PC-3 (cell line): ENCODE measurements around the gene GALNT18. TPM values are rescaled to one million over a fixed set of nuclear protein-coding genes. Genes with fewer than 3 reads are reported as not detected.

Experiments
- ATAC-seq: fragments of 200-7000 bp; cut with Tn5 transposase; 2 replicates; pipeline ENCODE4 v1.9.1; 2020; ENCODE audit warnings: mild to moderate bottlenecking, moderate library complexity
- BruUV-seq: library from RNA; stranded (reverse); fragments of 400-500 nt; replicated peaks from 2 replicates; lab custom pipeline; 2021; lab: Mats Ljungman, UMichigan
- CTCF ChIA-PET: fragments of 300-600 bp; sonication (Branson Sonifier 250); formaldehyde crosslinking; loops from one replicate; lab custom pipeline; 2022; ENCODE audit warnings: antibody characterized with exemption; lab: Charles Lee
- POLR2A ChIA-PET: fragments of 300-600 bp; sonication (Branson Sonifier 250); formaldehyde crosslinking; loops from one replicate; lab custom pipeline; 2022; ENCODE audit warnings: antibody characterized with exemption; ENCODE audit not compliant: unreplicated experiment; lab: Charles Lee
- DNase-seq: peaks from one replicate; pipeline ENCODE4 v3.0.0-alpha.2; 2015
- H2AFZ ChIP-seq: fragments of 300-600 bp; sonication (generic); 2 replicates; pipeline ENCODE4 v1.6.0; 2016; ENCODE audit warnings: antibody characterized with exemption, low read length
- H3F3A ChIP-seq: fragments of 300-600 bp; sonication (generic); one replicate; pipeline ENCODE4 v1.6.0; 2017; ENCODE audit warnings: antibody characterized with exemption, low read length, control low read depth, mild to moderate bottlenecking; ENCODE audit not compliant: unreplicated experiment
- H3K27ac ChIP-seq: fragments of 300-600 bp; sonication (generic); 2 replicates; pipeline ENCODE4 v1.5.1; 2016; ENCODE audit warnings: mild to moderate bottlenecking, low read length
- H3K27me3 ChIP-seq: fragments of 300-600 bp; sonication (generic); 2 replicates; pipeline ENCODE4 v1.6.1; 2016; ENCODE audit warnings: low read length, mixed read lengths
- H3K36me3 ChIP-seq: fragments of 300-600 bp; sonication (generic); 2 replicates; pipeline ENCODE4 v1.6.1; 2016; ENCODE audit warnings: low read depth, mixed run types, low read length, mixed read lengths
- H3K4me1 ChIP-seq: fragments of 300-600 bp; sonication (generic); 2 replicates; pipeline ENCODE4 v1.5.1; 2016; ENCODE audit warnings: low read length; ENCODE audit not compliant: insufficient read depth
- H3K4me2 ChIP-seq: fragments of 300-600 bp; sonication (generic); 2 replicates; pipeline ENCODE4 v1.6.0; 2016; ENCODE audit warnings: low read length
- H3K4me3 ChIP-seq: fragments of 300-600 bp; sonication (generic); 2 replicates; pipeline ENCODE4 v1.5.1; 2016; ENCODE audit warnings: mild to moderate bottlenecking, low read length, mixed read lengths
- H3K79me2 ChIP-seq: fragments of 300-600 bp; sonication (generic); 2 replicates; pipeline ENCODE4 v1.6.1; 2017; ENCODE audit warnings: low read length, mixed read lengths
- H3K9ac ChIP-seq: fragments of 300-600 bp; sonication (generic); 2 replicates; pipeline ENCODE4 v1.6.0; 2016; ENCODE audit warnings: mild to moderate bottlenecking, low read length
- H3K9me2 ChIP-seq: fragments of 300-600 bp; sonication (generic); replicated peaks from 2 replicates; pipeline ENCODE4 v1.6.1; 2016; ENCODE audit warnings: mixed run types, low read length, mixed read lengths
- H3K9me3 ChIP-seq: fragments of 300-600 bp; sonication (generic); 2 replicates; pipeline ENCODE4 v1.6.1; 2016; ENCODE audit warnings: low read length, mixed read lengths
- H4K20me1 ChIP-seq: fragments of 300-600 bp; sonication (generic); 2 replicates; pipeline ENCODE4 v1.6.1; 2016; ENCODE audit warnings: low read length, mixed read lengths
- EZH2 ChIP-seq: fragments of 300-600 bp; sonication (generic); IDR thresholded peaks from one replicate; pipeline ENCODE4 v1.6.1; 2017; ENCODE audit warnings: antibody characterized with exemption, mild to moderate bottlenecking, low read length; ENCODE audit not compliant: unreplicated experiment
- EZH2phosphoT487 ChIP-seq: fragments of 300-600 bp; sonication (generic); IDR thresholded peaks from 2 replicates; pipeline ENCODE4 v1.6.1; 2018; ENCODE audit warnings: mild to moderate bottlenecking, antibody characterized with exemption, low read length, borderline replicate concordance
- intact Hi-C: fragments of 100-400 bp; cut with micrococcal nuclease; formaldehyde crosslinking; loops from 2 replicates; pipeline ENCODE4 v1.9.0; 2023
- total RNA-seq: library from RNA; depleted of rRNA; stranded (reverse); fragments of >200 nt; gene quantifications from 2 replicates; pipeline ENCODE4 v1.2.3, GENCODE V29; 2014
- TF ChIP-seq, protein P1 (sequence below): fragments of 300-600 bp; sonication (generic); conservative IDR thresholded peaks from 2 replicates; pipeline ENCODE4 v1.5.1; 2017; ENCODE audit warnings: antibody characterized with exemption, low read depth, mild to moderate bottlenecking, low read length

GALNT18 gene
- total RNA-seq, 1 experiment from 2014 or later = 34.5 TPM

DNA sequence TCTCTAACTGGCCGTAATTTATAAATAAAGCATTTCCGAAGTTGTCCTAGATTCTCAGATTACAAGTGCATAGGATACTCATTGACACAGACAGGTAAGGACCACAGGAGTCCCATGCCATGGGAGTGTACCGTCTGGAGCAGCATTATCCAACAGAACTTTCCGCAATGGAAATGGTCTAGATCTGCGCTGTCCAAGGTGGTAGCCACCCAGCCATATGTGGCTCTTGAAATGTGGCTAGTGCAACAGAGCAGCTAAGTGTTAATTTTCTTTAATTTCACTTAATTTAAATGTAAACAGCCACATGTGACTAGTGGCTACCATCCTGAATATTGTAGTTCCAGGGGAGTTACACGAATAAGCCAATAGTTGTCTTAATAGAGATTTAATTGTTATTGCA is 71.3 kb downstream of the GALNT18 start:
- TF ChIP-seq EZH2 = no peak
- no peak for TF ChIP-seq EZH2phosphoT487
- TF ChIP-seq, protein P1, sequence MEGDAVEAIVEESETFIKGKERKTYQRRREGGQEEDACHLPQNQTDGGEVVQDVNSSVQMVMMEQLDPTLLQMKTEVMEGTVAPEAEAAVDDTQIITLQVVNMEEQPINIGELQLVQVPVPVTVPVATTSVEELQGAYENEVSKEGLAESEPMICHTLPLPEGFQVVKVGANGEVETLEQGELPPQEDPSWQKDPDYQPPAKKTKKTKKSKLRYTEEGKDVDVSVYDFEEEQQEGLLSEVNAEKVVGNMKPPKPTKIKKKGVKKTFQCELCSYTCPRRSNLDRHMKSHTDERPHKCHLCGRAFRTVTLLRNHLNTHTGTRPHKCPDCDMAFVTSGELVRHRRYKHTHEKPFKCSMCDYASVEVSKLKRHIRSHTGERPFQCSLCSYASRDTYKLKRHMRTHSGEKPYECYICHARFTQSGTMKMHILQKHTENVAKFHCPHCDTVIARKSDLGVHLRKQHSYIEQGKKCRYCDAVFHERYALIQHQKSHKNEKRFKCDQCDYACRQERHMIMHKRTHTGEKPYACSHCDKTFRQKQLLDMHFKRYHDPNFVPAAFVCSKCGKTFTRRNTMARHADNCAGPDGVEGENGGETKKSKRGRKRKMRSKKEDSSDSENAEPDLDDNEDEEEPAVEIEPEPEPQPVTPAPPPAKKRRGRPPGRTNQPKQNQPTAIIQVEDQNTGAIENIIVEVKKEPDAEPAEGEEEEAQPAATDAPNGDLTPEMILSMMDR = no peak
- ATAC-seq = no peak
- Histone ChIP-seq H3F3A (no peaks in the 10 kb centered on the region), H2AFZ (no peak overlapping the region), H3K9ac (no peak overlapping the region), H3K4me2 (no peak overlapping the region), H3K4me1 (no peaks in the 10 kb centered on the region), H3K4me3 (no peak overlapping the region), H3K27ac (no peak overlapping the region), H3K9me3 (no peaks in the 10 kb centered on the region), H3K27me3 (no peaks in the 10 kb centered on the region), H4K20me1 (no peaks in the 10 kb centered on the region), H3K36me3 (no peaks in the 10 kb centered on the region), H3K79me2 (0 out of 2 replicates have a peak, but pooled peaks cover 5% of the 10 kb centered on the region), H3K9me2 (no peaks in the 10 kb centered on the region)
- CTCF ChIA-PET = no interaction called here
- BruUV-seq = no TSS peak
- DNase-seq = no peak
- intact Hi-C loops = no loop called here
- POLR2A ChIA-PET = no interaction called here

DNA sequence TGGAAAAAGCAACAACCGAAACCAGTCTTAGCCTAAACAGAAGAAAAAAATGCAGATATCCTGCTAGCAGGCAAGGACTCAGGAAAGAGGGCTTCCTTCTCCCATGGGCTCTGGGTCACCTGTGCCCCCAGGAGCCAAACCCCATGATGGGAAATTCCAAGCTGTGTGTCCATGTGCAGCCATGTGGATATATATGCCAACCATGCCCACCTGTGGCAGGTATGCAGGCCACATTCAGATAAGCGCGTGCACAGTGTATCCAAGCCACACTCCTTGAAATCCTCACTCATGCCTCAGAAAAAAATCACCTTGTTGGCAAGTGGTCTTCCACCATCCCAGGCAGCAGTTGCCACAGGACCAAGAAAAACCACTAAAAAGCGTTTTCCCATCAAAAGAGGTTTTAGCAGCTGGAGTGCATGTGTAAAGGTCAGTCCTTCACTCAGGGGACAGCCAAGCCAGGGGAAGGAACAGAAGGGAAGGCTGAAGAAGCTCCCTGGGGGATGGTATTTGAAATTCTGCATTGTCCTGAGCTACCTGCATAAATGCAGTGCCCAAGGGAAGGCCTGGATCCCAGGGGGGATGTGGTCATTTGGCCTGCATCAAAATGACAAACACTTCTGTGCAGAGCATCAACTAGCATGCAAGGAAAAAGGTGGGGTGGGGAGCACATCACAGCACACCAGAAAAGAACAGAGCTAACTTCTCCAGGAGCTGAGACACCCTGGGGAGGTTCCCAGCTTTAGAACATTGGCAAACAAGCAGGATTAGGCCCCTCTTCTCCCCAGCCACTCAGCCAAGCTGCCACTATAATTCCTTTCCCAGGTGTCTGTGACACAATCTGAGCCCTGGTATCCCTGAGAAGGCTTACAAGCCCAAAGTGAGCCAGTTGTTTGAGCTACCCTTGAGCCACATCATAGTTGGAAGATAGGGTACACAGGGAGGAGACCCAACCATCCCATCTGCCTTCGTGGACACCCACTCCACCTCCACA is 76.2 kb downstream of the GALNT18 start:
- Histone ChIP-seq H3K27me3 (no peaks in the 10 kb centered on the region), H3K27ac (no peak overlapping the region), H3K36me3 (no peaks in the 10 kb centered on the region), H4K20me1 (no peaks in the 10 kb centered on the region), H3K9ac (no peak overlapping the region), H3K9me2 (no peaks in the 10 kb centered on the region), H3F3A (no peaks in the 10 kb centered on the region), H2AFZ (no peak overlapping the region), H3K4me3 (no peak overlapping the region), H3K4me2 (no peak overlapping the region), H3K9me3 (no peaks in the 10 kb centered on the region), H3K4me1 (no peaks in the 10 kb centered on the region), H3K79me2 (peaks cover 3% of the 10 kb centered on the region; the same call in 1 of the 2 replicates)
- no TSS peak for BruUV-seq
- ChIA-PET CTCF (no interaction called here), POLR2A (no interaction called here)
- intact Hi-C loops = no loop called here
- TF ChIP-seq EZH2phosphoT487 (no peak), EZH2 (no peak)
- TF ChIP-seq, protein P1 = no peak
- ATAC-seq (no peak), DNase-seq (no peak)

- no peaks in the 10 kb centered on the region for H4K20me1 ChIP-seq
- TF ChIP-seq, protein P1 = no peak
- TF ChIP-seq EZH2phosphoT487 (no peak), EZH2 (no peak)
- H3K4me3 ChIP-seq = no peak overlapping the region
Observed at GRCh38 chr11:11543656-11544055, 78.1 kb downstream of the GALNT18 start.

More at GRCh38 chr11:11543656-11544055, 78.1 kb downstream of the GALNT18 start:
- CTCF ChIA-PET = no interaction called here
- POLR2A ChIA-PET = no interaction called here
- no peaks in the 10 kb centered on the region for H3K36me3 ChIP-seq
- no peaks in the 10 kb centered on the region; the same call in 1 of the 2 replicates for H3K79me2 ChIP-seq
- no TSS peak for BruUV-seq
- no peaks in the 10 kb centered on the region for H3K9me3 ChIP-seq
- no peak overlapping the region for H3K4me2 ChIP-seq
- H3F3A ChIP-seq = no peaks in the 10 kb centered on the region
- DNase-seq (no peak), ATAC-seq (no peak)
- intact Hi-C loops = no loop called here
- H3K27me3 ChIP-seq = no peaks in the 10 kb centered on the region
- no peak overlapping the region for H3K9ac ChIP-seq
- no peak overlapping the region for H2AFZ ChIP-seq
- no peak overlapping the region for H3K27ac ChIP-seq
- no peaks in the 10 kb centered on the region for H3K4me1 ChIP-seq
- no peaks in the 10 kb centered on the region for H3K9me2 ChIP-seq
